Glutamatergic neuron (in vitro differentiated cells): ENCODE measurements around the gene AHCYL2. TPM values are rescaled to one million over a fixed set of nuclear protein-coding genes. Genes with fewer than 3 reads are reported as not detected.
A peak's percentile ranks its signal among the peaks of the same experiment; 100 is the strongest.
"Not testable (repeated sequence)": the region's sequence is repeated elsewhere in the genome, so short reads cannot be mapped to it uniquely, and the experiment has no call there.

Experiments used
- DNase-seq: peaks from one replicate; pipeline ENCODE4 v3.0.0; 2022
- H3K27ac Mint-ChIP-seq: one replicate; pipeline ENCODE4 v1.8.0; 2020; ENCODE audit warnings: mild to moderate bottlenecking, mixed read lengths, inconsistent platforms; ENCODE audit not compliant: unreplicated experiment
- H3K27me3 Mint-ChIP-seq: one replicate; pipeline ENCODE4 v1.8.0; 2020; ENCODE audit warnings: mild to moderate bottlenecking, moderate library complexity, mixed read lengths, inconsistent platforms; ENCODE audit not compliant: unreplicated experiment
- H3K36me3 Mint-ChIP-seq: one replicate; pipeline ENCODE4 v1.8.0; 2020; ENCODE audit warnings: mild to moderate bottlenecking, mixed read lengths, inconsistent platforms; ENCODE audit not compliant: unreplicated experiment
- H3K4me1 Mint-ChIP-seq: one replicate; pipeline ENCODE4 v1.8.0; 2020; ENCODE audit warnings: mild to moderate bottlenecking, low read depth, mixed read lengths, inconsistent platforms; ENCODE audit not compliant: unreplicated experiment
- H3K4me3 Mint-ChIP-seq: one replicate; pipeline ENCODE4 v1.8.0; 2020; ENCODE audit warnings: mild to moderate bottlenecking, mixed read lengths, inconsistent platforms; ENCODE audit not compliant: unreplicated experiment
- H3K9me3 Mint-ChIP-seq: one replicate; pipeline ENCODE4 v1.8.0; 2020; ENCODE audit warnings: mild to moderate bottlenecking, moderate library complexity, mixed read lengths, inconsistent platforms; ENCODE audit not compliant: unreplicated experiment
- CTCF ChIP-seq: fragments of 200-600 bp; sonication (generic); IDR thresholded peaks from one replicate; pipeline ENCODE4 v1.5.0; 2021; ENCODE audit not compliant: partially characterized antibody, unreplicated experiment
- total RNA-seq: library from RNA; stranded (reverse); fragmentation: NEBNext Ultra II Directional; extraction: Animal tissue kit (Norgen Biotek cat#: 25700); gene quantifications from one replicate; pipeline ENCODE4 v1.2.1, GENCODE V29; 2021; ENCODE audit not compliant: unreplicated experiment

The AHCYL2 gene
- total RNA-seq, 1 donor from 2014 or later = 16.8 TPM

GRCh38 chr7:129470411-129470810 lies 245.6 kb downstream of the AHCYL2 start:
- no peak overlapping the region for H3K4me3 Mint-ChIP-seq
- H3K4me1 Mint-ChIP-seq = peaks cover 3% of the 10 kb centered on the region
- H3K36me3 Mint-ChIP-seq = no peaks in the 10 kb centered on the region
- H3K9me3 Mint-ChIP-seq = no peaks in the 10 kb centered on the region
- no peak for TF ChIP-seq CTCF
- H3K27me3 Mint-ChIP-seq = no peaks in the 10 kb centered on the region
- no peak for DNase-seq
- no peak overlapping the region for H3K27ac Mint-ChIP-seq

- Mint-ChIP-seq H3K4me3 (no peak overlapping the region), H3K9me3 (no peaks in the 10 kb centered on the region)
These were observed 246.6 kb downstream of the AHCYL2 start for GRCh38 chr7:129471402-129471827.

GRCh38 chr7:129475931-129476330 lies 251.1 kb downstream of the AHCYL2 start:
- not testable (repeated sequence) for H3K27me3 Mint-ChIP-seq, H3K36me3 Mint-ChIP-seq, H3K4me1 Mint-ChIP-seq, DNase-seq, H3K4me3 Mint-ChIP-seq, H3K9me3 Mint-ChIP-seq
- H3K27ac Mint-ChIP-seq = peak overlapping the region; percentile 77

More at GRCh38 chr7:129471402-129471827, 246.6 kb downstream of the AHCYL2 start:
- Mint-ChIP-seq H3K27ac (no peak overlapping the region), H3K4me1 (peaks cover 3% of the 10 kb centered on the region), H3K36me3 (no peaks in the 10 kb centered on the region), H3K27me3 (no peaks in the 10 kb centered on the region)
- DNase-seq = no peak
- no peak for TF ChIP-seq CTCF

DNA sequence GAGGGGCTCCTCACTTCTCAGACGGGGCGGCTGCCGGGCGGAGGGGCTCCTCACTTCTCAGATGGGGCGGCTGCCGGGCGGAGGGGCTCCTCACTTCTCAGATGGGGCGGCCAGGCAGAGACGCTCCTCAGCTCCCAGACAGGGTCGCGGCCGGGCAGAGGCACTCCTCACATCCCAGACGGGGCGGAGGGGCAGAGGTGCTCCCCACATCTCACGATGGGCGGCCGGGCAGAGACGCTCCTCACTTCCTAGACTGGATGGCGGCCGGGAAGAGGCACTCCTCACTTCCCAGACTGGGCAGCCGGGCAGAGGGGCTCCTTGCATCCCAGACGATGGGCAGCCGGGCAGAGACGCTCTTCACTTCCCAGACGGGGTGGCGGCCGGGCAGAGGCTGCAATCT lies 251.6 kb downstream of the AHCYL2 start:
- not testable (repeated sequence) for DNase-seq, H3K4me3 Mint-ChIP-seq, H3K36me3 Mint-ChIP-seq, H3K27me3 Mint-ChIP-seq, H3K27ac Mint-ChIP-seq, H3K4me1 Mint-ChIP-seq, H3K9me3 Mint-ChIP-seq

Other genes starting within 250 kb of the AHCYL2 start
- gene TNPO3, start 169.9 kb upstream of the AHCYL2 start, total RNA-seq = 53.8 TPM
- 6.6 TPM for gene TSPAN33, start 80.3 kb upstream of the AHCYL2 start, total RNA-seq
- gene SMO, start 36.4 kb upstream of the AHCYL2 start, total RNA-seq = 5.9 TPM
- gene STRIP2, start 209.4 kb downstream of the AHCYL2 start, total RNA-seq = 3.3 TPM